ENCODE measurements around the gene TMEM62.
A peak's percentile ranks its signal among the peaks of the same experiment; 100 is the strongest.

The TMEM62 gene

DNA sequence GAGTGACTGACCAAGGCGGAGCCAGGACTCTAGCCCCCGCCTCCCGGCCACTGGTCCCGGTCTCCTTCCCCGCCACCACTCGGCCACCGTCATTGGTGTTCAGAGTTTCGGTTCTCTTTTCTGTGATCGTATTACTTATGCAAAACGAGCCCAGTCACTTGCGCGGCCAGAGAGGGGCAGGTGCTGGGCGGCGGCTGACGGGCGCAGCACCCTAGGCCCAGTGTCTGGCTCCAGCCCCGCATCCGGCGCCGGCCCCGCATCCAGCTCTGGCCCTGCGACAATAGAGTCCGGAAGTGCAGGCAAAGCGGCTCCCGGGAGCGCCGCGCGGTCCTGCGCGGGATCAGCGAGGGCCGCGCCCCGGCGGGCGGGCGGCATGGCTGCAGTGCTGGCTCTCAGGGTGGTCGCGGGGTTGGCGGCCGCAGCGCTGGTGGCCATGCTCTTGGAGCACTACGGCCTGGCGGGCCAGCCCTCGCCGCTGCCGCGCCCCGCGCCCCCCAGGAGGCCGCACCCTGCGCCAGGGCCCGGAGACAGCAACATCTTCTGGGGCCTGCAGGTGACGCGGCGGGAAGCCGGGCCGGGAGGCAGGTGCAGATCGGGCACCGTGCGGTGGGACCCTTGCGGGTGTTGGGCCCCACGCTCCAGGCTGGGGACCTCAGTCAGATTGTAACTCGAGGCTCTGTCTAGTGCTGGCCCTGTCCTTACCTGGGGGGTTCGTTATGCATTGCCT lies at the start of gene TMEM62:
Gene TMEM62, plus strand, starts transcription at position 157 of the 727 bp plus-strand sequence. Its CDS starts 217 bp downstream, at position 374.
- H3K27me3 ChIP-seq (ENCODE audit: insufficient read depth, poor library complexity, severe bottlenecking): no peaks in the 10 kb centered on the region
- TF ChIP-seq, protein P1, sequence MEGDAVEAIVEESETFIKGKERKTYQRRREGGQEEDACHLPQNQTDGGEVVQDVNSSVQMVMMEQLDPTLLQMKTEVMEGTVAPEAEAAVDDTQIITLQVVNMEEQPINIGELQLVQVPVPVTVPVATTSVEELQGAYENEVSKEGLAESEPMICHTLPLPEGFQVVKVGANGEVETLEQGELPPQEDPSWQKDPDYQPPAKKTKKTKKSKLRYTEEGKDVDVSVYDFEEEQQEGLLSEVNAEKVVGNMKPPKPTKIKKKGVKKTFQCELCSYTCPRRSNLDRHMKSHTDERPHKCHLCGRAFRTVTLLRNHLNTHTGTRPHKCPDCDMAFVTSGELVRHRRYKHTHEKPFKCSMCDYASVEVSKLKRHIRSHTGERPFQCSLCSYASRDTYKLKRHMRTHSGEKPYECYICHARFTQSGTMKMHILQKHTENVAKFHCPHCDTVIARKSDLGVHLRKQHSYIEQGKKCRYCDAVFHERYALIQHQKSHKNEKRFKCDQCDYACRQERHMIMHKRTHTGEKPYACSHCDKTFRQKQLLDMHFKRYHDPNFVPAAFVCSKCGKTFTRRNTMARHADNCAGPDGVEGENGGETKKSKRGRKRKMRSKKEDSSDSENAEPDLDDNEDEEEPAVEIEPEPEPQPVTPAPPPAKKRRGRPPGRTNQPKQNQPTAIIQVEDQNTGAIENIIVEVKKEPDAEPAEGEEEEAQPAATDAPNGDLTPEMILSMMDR (IDR thresholded peaks at IDR 0.05; ENCODE audit: poor library complexity, severe bottlenecking): peak; percentile 28
- H3K36me3 ChIP-seq (ENCODE audit: low read depth): peaks cover 28% of the 10 kb centered on the region
- DNase-seq (ENCODE audit: low spot score) (peak; percentile 84), ATAC-seq (ENCODE audit: low read depth) (peak; percentile 80)
- H3K4me3 ChIP-seq (ENCODE audit: severe bottlenecking): peak within 1 kb of the TSS; percentile 65
- no peaks in the 10 kb centered on the region for H3K9me3 ChIP-seq (ENCODE audit: severe bottlenecking)
- peaks cover 11% of the 10 kb centered on the region for H3K4me1 ChIP-seq (ENCODE audit: insufficient read depth, poor library complexity, severe bottlenecking)
- H3K27ac ChIP-seq (ENCODE audit: poor library complexity, severe bottlenecking): peak within 1 kb of the TSS; percentile 32

- Histone ChIP-seq H3K27ac (ENCODE audit: poor library complexity, severe bottlenecking) (no peak overlapping the region), H3K9me3 (ENCODE audit: severe bottlenecking) (no peaks in the 10 kb centered on the region)
These were observed 47.5 kb upstream of the TMEM62 start for GRCh38 chr15:43085921-43086320.

DNA sequence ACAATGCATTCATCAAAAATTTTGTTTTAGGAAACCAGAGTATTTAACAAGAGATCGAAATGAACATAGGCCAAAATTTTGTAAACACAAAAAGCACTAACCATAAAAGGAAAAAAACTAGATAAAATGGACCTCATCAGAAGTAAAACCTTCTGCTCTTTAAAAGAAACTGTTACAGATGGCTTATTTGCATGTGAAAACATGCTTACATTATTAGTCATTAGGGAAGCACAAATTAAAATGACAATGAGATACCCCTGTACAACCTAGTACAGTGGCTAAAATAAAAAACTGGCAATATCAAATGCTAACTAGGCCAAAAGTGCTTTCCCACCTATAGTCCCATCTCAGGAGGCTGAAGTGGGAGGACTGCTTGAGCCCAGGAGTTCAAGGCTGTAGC lies 46.8 kb upstream of the TMEM62 start:
- H3K4me1 ChIP-seq (ENCODE audit: insufficient read depth, poor library complexity, severe bottlenecking): no peaks in the 10 kb centered on the region
- H3K27ac ChIP-seq (ENCODE audit: poor library complexity, severe bottlenecking): no peak overlapping the region
- peak; percentile 58; the same call in 1 of the 3 replicates for ATAC-seq (ENCODE audit: low read depth)
- no peaks in the 10 kb centered on the region for H3K9me3 ChIP-seq (ENCODE audit: severe bottlenecking)
- peaks cover 78% of the 10 kb centered on the region for H3K36me3 ChIP-seq (ENCODE audit: low read depth)
- TF ChIP-seq, protein P1 (IDR thresholded peaks at IDR 0.05; ENCODE audit: poor library complexity, severe bottlenecking): no peak
- H3K27me3 ChIP-seq (ENCODE audit: insufficient read depth, poor library complexity, severe bottlenecking): no peaks in the 10 kb centered on the region
- no peak for DNase-seq (ENCODE audit: low spot score)
- H3K4me3 ChIP-seq (ENCODE audit: severe bottlenecking): no peak overlapping the region

More at GRCh38 chr15:43085921-43086320, 47.5 kb upstream of the TMEM62 start:
- H3K4me3 ChIP-seq (ENCODE audit: severe bottlenecking): no peak overlapping the region
- TF ChIP-seq, protein P1 (IDR thresholded peaks at IDR 0.05; ENCODE audit: poor library complexity, severe bottlenecking): no peak
- H3K27me3 ChIP-seq (ENCODE audit: insufficient read depth, poor library complexity, severe bottlenecking): no peaks in the 10 kb centered on the region
- DNase-seq (ENCODE audit: low spot score) (no peak), ATAC-seq (ENCODE audit: low read depth) (no peak)
- H3K4me1 ChIP-seq (ENCODE audit: insufficient read depth, poor library complexity, severe bottlenecking): no peaks in the 10 kb centered on the region
- peaks cover 78% of the 10 kb centered on the region for H3K36me3 ChIP-seq (ENCODE audit: low read depth)

- H3K9me3 ChIP-seq (ENCODE audit: severe bottlenecking): no peaks in the 10 kb centered on the region
- TF ChIP-seq, protein P1 (IDR thresholded peaks at IDR 0.05; ENCODE audit: poor library complexity, severe bottlenecking): no peak
- ATAC-seq (ENCODE audit: low read depth): no peak
- no peaks in the 10 kb centered on the region for H3K27me3 ChIP-seq (ENCODE audit: insufficient read depth, poor library complexity, severe bottlenecking)
- peaks cover 11% of the 10 kb centered on the region for H3K4me1 ChIP-seq (ENCODE audit: insufficient read depth, poor library complexity, severe bottlenecking)
- no peak for DNase-seq (ENCODE audit: low spot score)
- peaks cover 57% of the 10 kb centered on the region for H3K36me3 ChIP-seq (ENCODE audit: low read depth)
- no peak overlapping the region for H3K27ac ChIP-seq (ENCODE audit: poor library complexity, severe bottlenecking)
- H3K4me3 ChIP-seq (ENCODE audit: severe bottlenecking): no peak overlapping the region
These were observed 41.5 kb upstream of the TMEM62 start for GRCh38 chr15:43091859-43092258.

GRCh38 chr15:43093026-43093425 lies 40.4 kb upstream of the TMEM62 start:
- H3K27ac ChIP-seq (ENCODE audit: poor library complexity, severe bottlenecking): no peak overlapping the region
- DNase-seq (ENCODE audit: low spot score) (no peak), ATAC-seq (ENCODE audit: low read depth) (no peak)
- H3K4me3 ChIP-seq (ENCODE audit: severe bottlenecking): no peak overlapping the region
- peaks cover 14% of the 10 kb centered on the region for H3K4me1 ChIP-seq (ENCODE audit: insufficient read depth, poor library complexity, severe bottlenecking)
- H3K36me3 ChIP-seq (ENCODE audit: low read depth): peaks cover 63% of the 10 kb centered on the region
- H3K9me3 ChIP-seq (ENCODE audit: severe bottlenecking): no peaks in the 10 kb centered on the region
- no peaks in the 10 kb centered on the region for H3K27me3 ChIP-seq (ENCODE audit: insufficient read depth, poor library complexity, severe bottlenecking)
- TF ChIP-seq, protein P1 (IDR thresholded peaks at IDR 0.05; ENCODE audit: poor library complexity, severe bottlenecking): no peak
